NCI-H460 (cell line): ENCODE data around the gene PDX1. TPM values are rescaled to one million over a fixed set of nuclear protein-coding genes. Genes with fewer than 3 reads are reported as not detected.

Experiments
- DNase-seq: peaks from one replicate; pipeline ENCODE4 v3.0.0-alpha.2; 2016; ENCODE audit warnings: low read depth; ENCODE audit errors: extremely low read depth
- polyA plus RNA-seq: library from polyadenylated mRNA; depleted of rRNA; stranded (reverse); fragments of >200 nt; gene quantifications from 2 replicates; pipeline ENCODE4 v1.2.3, GENCODE V29; 2014; cell fraction: nucleus; rRNA removed
- total RNA-seq: library from RNA; depleted of rRNA; stranded (reverse); fragments of >200 nt; shearing (Covaris generic); gene quantifications from 2 replicates; pipeline ENCODE4 v1.2.3, GENCODE V29; 2014; rRNA removed

Gene PDX1
- 0.12 TPM in 1 of 2 replicates, not detected in the other for total RNA-seq
- not detected in 2 replicates for polyA plus RNA-seq

DNA sequence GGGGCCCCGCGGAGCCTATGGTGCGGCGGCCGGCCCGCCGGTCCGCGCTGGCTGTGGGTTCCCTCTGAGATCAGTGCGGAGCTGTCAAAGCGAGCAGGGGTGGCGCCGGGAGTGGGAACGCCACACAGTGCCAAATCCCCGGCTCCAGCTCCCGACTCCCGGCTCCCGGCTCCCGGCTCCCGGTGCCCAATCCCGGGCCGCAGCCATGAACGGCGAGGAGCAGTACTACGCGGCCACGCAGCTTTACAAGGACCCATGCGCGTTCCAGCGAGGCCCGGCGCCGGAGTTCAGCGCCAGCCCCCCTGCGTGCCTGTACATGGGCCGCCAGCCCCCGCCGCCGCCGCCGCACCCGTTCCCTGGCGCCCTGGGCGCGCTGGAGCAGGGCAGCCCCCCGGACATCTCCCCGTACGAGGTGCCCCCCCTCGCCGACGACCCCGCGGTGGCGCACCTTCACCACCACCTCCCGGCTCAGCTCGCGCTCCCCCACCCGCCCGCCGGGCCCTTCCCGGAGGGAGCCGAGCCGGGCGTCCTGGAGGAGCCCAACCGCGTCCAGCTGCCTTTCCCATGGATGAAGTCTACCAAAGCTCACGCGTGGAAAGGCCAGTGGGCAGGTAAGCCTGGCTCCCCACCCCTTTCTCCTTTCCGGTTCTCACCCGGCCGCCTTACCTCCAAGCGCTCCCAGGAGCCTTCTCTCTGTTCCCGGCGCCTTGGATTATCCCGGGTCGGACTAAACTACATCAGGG lies at the start of gene PDX1:
TSS of gene PDX1 (plus strand) at position 67 of the 743 bp plus-strand sequence. CDS start at position 206, 139 bp downstream.
- peak; percentile 1 for DNase-seq

DNA sequence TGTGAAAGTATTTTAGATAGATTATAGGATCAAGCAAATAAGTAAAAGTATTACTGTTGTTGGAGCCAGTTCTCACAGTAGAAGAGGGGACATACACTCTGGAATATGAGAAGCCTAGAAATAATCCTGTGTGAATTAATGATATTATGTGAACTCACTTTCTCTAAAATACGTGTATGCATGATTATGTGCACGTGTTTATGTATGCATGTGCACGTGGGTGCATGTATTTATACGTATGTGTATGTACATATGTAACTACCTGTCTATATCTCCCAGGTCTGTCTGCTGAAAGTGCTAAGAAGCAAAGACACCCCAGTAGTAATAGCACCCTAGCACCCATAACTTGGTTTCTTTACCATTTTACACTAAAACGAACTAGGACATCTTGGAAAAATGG lies 41.5 kb upstream of the PDX1 start:
- no peak for DNase-seq

DNA sequence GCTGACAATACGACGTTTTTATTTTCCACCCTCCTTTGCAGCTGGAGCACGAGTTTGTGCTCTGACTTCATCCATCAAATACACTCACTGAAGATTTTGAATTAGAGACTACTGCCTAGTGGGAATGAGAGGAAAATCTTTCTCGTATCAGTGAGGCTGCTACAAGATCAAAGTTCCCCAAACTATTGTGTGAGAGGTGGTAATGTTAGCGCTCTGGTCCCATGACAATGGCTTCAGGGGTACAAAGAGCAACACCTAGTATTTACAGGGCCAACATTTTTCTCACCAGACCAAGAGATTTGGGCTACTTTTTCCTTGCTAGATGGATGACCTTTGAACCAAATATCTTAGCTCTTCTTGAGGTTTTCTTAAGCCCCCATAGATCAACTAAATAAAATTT lies 30.3 kb upstream of the PDX1 start:
- no peak for DNase-seq

DNA sequence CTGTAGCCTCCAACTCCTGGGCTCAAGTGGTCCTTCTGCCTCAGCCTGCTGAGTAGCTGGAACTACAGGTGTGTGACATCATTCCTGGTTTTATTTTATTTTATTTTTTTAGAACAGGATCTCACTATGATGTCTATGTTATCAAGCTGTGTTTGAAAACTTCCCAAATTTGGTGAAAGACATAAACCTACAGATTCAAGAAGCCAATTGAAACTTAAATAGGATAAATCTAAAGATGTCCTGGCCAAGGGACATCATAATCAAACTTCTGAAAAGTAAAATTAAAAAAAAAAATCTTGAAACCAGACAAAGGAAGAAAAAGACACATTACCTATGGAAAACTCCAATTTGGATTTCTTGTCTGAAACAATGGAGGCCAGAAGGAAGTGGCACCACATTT lies 23.1 kb upstream of the PDX1 start:
- DNase-seq = no peak

DNA sequence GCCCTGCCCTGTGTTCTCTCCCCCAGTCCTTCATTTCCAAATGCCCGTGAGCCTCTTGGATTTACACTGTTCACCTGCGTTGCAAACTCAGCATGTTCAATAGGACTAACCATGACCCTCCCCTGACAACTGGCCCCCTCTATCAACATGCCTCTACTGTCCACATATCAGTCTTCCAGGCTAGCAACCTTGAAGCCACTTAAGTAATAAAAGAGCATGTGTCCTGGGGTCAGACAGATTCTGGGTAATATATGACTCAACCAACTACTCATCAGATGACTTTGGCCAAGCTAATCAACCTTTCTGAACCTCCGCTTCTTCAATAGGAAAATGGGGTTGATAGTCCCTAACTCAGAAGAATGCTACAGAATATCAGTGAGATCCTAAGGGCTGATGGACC lies 15.1 kb upstream of the PDX1 start:
- DNase-seq = no peak

DNA sequence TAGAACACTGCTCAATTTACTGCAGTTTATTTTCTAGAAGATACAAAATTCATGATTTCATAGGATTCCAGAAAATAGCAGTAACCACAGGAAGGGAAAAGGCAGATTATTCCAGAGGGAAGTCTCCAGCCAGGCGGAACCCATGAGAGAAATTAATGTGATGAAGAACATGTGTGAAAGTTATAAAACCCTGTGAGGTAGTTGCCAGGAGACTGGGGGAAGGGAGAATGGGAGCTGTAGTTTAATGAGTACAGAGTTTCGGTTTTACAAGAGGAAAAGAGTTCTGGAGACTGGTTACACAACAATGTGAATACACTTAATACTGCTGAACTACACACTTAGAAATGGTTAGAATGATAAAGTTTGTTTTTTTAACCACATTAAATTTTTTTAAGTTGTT lies 14.2 kb upstream of the PDX1 start:
- no peak for DNase-seq

DNA sequence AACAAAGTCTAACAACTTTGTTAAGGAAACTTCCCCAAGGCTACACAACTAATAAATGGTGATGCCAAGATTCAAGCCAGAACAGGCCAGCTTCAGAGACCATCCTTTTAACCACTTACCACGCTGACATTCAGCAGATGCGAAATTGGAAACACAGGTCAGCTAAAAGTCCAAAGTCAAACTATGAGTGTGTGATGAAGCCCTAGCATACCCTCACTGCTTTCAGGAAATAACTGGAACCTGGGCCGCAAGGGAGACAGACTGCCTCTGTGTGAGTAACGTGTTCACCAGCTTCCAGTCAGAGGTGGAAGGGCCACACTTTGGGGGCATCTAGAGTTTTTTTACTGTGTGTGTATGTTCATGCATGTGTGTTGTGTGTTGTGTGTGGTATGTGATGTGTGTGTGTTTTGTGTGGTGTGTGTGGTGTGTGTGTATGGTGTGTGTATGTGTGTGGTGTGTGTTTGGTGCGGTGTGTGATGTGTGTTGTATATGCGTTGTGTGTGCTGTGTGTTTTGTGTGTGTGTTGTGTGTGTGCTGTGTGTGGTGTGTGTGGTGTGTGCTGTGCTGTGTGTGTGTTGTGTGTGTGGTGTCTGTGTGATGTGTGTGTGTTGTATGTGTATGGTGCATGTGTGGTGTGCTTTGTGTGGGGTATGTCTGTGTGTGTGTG lies 12.5 kb upstream of the PDX1 start:
- no peak for DNase-seq

DNA sequence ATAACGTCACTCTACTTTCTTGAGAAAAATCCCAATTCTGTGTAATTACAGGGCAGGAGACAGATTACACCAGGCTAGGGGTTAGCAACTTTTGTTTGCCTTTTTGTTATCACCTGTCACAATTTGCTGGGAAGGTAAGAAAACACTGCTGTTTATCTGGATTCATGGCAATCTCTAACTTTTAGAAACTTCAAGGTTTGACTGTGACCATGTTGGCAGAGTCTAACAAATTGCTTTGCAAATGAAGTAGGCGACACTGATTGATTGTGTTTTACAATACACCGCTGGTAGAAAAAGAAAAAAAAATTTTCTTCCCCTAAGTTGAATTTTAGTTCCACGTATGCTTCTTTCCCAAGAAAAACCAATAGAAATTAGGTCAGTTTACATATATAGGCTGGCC lies 10.4 kb upstream of the PDX1 start:
- DNase-seq = no peak

DNA sequence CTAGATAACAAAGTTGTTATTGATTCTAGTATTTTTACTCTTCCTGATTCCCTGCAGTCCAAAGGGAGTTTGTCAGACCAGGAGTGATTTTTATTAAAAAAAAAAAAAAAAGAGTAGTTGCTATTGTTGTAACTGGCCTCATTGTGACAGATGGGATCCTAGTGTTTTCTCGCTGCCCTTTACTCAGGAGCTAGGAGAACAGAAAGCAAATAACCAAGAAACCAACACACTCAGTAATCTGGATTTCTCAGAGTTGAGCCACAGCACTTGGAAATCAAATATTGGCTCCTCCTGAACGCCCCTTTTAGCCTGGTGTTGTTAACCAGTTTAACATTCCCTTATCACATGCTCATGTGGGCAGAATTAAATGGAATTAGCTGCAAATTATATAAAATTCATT lies 8.3 kb upstream of the PDX1 start:
- DNase-seq = no peak

DNA sequence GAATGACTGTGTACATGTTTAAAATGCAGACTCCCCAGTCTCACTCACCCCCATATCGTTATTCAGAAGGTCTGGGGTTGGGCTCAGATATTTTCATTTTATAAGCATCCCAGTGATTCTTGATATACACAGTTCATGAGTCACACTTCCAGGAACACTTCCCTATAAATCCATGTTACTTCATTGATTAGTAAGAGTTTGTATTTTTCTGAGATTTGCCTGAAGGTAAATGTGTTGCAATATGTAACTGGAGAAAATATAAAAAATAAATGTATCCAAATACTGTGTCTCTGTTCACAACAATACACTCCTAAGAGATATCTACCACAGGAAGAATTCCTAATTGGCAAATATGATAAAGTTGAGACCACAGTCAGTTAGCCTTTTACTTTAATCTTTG lies 6.6 kb upstream of the PDX1 start:
- no peak for DNase-seq

DNA sequence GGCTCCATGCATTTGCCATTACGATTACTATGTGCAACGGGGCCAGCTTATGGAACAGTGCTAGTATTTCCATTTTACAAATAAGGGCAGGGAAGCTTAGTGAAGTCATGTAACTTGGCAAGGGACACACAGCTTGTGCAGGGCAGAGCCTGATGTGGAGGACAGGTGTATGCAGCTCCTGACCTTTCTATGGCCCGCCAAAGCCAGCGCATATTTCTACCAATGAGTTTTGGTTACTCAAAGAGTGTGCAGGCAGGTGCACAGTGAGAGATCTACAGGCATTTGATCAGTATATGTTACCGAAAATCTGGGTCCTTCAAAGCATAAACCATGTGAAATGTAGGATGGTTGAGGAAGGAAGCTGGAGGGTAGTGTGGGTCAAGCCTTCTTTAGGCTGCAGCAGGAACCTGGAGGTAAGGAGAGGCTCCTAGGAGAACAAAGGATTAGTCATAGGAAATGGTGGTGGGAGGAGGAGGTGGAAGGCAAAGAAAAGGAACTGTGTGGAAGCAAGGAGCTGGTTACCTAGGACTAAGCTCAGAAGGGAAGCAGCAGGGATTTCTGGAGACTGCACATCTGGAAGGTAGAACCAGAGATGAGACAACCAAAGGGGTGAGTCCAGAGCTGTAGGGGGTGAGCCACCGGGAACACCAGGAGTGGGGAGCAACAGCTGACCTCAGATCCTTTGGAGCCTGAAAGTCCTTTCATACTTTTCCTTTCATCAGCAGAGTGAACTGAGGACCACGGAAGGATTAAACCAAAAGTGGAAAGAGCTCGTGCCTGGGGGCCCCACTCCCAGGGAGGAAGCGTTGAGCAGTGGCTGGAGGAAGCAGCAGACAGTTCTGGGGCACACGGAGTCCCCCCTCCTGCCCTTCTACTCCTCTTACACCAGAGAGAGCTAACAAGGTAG lies 4.2 kb upstream of the PDX1 start:
- no peak for DNase-seq

DNA sequence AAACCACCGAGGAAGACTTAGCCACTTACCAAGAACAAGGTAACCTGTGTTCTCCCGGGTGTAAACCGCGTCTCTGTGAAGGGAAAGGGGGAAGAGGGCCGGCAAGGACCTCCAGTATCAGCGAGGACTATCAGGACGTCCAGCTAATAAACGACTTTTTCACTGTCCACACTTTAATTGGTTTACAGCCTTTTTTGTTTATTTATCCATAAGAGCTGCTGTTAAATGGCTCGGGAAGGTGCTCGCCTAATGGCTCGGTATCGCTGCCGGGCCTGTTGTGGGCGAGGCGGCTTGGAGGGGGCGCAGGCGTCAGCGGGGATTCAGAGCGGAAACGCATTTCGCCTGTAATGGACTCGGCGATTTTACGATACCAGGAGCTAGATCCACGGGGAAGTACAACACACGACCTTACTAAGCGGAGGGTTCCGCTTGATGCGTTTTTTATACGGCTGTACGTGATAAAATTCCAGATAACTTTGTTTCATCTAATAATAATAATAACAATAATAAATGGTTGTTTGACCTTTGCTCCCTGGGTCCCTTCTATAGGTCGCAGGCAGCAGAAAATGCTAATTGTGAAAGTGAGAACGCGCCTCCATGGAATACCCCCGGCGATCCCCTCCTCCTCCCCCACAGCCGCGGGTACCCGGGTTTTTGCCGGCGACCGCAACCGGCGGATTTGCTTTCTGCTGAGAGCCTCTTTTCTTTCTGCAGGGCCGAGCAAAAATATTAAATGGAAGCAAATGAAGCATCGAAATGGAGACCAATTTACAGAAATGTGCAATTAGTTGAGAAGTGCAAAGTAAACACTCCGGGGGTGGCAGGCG lies 2.5 kb upstream of the PDX1 start:
- DNase-seq = no peak

DNA sequence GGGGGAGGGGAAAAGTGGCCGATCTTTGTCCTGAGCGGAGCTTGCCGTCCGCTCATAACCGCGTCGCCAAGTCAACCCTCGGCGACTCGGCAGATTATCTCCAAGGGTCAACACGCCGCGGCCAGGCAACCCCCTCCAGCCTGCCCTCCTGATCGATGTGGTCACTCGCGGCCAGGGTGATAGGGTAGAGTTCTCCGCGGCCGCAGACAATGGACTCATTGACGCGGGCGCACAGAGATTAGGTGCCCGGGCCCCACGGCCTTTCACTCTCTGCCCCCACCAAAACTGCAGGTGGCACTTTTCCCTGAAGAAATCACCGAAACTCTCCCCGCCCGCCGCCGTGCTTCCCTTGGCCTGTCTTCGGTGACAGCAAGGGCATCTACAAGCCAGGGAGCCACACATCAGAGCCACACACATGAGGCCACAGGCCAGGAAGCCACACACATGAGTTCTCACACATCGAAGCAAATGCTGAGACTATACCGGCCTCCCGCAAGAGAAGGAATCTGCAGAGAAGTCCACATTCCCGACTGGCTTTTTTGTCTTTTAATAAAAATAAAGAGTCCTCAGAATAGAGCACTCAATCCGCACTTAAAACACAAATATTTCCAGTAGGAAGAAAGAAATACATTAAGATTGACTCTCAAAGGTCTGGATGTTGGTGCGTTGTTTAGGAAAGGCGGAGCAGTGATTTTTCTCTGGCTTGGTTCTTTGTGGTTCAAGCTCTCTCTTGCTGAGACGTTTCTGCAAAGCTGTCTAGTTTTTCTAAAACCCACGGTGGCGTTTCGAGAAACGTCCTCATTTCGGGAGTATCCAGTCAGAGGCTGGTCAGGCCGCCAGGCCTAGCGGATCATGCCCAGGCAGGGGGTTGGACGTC lies 1.5 kb upstream of the PDX1 start:
- no peak for DNase-seq

DNA sequence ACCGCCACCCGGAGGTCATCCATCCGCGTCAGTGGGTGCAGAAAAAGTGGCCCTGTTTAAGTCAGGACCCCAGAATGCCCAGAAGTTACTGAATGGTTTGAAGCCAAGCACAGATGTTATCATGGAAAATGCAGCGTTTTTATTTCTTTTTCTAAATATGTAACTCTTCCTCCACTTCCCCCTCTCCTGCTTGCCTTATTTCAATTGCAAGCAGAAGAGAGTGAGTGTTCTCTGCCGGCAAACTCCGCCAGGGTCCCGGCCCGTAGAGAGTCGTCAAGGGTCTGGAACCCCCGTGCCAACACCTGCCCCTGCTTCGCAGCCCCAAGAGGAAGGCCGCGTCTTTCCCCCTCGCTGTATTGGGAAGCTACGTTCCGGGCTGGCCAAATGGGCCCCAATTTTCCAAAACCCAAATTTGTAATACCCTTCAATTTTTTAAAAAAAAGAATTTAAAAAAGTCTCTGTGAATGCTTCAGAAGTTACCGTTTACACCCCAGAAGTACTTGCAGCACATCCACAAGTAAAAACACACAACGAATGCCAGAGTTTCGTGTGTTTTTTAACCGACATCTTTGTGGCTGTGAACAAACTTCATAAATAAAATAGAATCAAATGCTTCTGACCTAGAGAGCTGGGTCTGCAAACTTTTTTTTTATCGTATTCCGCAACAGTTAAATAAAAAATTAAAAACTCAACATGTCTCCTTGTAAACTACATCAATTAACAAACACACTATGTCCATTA lies 712 bp upstream of the PDX1 start:
- DNase-seq = no peak

DNA sequence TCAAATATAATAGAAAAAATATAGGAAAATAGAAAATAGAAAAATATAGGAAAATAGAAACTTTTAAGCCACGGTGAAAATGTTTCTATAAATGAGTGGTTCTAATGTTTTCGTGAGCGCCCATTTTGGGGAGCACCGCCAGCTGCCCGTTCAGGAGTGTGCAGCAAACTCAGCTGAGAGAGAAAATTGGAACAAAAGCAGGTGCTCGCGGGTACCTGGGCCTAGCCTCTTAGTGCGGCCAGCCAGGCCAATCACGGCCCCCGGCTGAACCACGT lies 204 bp upstream of the PDX1 start:
- DNase-seq = no peak

DNA sequence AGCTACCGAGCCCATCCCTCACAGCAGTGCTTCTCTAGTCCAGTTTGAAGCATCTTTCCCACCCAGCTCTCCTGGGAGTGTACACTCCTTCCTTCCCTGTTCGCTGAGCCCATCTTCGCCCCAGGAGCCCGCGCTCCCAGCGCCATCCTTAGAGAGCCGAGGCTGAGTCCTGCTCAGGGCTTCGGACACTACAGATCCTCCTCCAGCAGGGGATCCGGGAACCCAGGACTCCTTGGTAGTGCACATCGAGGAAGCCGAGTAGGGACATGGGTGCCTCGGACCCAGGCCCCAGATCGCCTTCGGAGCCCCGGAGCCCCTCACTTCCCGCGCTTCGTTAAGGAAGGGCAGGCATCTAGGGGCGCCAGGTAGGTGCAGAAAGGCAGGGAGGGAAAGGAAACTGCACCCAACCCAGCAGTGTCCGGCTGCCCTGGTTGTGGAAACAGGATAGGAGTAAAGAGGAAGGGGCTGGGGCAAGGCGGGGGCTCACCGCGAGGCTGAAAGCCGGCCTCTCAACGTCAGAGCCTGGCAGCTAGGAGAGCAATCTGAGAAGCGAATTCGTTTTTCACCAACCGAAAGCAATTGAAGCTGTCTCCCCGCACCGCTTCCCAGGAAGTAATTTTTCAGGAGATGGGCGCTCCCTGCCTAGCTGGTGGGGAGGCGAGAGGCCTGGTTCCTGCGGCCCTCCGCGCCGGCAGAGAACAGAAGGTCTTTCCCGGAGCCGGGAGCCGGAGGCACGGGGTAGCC lies 1.0 kb downstream of the PDX1 start:
- no peak for DNase-seq

DNA sequence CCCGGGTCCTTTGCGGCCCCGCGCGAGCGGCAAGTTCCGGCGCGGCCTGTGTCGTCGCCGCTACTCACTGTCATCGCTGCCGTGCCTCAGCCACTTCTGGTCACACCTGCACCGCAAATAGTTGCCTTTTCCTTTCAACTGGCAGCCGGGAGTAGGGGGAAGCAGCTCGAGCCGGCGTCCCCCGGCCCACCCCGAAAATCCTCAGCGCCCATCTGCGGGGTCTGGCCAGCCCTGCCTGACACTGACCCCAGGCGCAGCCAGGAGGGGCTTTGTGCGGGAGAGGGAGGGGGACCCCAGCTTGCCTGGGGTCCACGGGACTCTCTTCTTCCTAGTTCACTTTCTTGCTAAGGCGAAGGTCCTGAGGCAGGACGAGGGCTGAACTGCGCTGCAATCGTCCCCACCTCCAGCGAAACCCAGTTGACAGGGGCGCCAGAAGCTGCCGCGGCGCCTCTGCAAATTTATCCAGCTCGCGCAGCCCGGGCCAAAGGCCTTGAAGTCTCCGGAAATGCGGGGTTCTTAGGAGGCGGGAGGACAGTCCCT lies 1.7 kb downstream of the PDX1 start:
- DNase-seq = no peak
